ENCODE measurements around the gene ZCWPW2. TPM values are rescaled to one million over a fixed set of nuclear protein-coding genes. Genes with fewer than 3 reads are reported as not detected.

Gene ZCWPW2
- total RNA-seq, 2 donors from 2014 or later = 0.81 to 2.7 TPM

DNA sequence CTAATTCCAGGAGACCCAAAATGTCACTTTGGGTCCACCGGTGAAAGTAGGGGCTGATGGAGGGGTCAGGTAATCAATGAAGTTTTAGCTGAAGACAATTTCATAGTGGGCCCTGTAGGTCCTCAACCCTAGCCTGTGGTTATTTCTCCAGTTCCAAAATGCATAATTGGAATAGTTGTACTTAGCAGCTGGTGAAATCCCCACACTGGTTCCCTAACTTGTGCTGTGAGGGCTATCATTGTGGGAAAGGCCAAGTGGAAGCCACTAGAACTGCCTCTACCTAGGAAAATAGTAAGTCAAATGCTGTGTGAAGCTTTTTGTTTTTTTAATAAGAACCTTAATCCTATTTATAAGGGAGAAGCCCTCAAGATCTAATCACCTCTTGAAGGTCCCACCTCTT lies 193.8 kb downstream of the ZCWPW2 start:
- Histone ChIP-seq H3K4me3 (no peak overlapping the region), H3K9me3 (peaks cover 7% of the 10 kb centered on the region), H3K36me3 (no peaks in the 10 kb centered on the region), H3K27me3 (replicated peaks; ENCODE audit: insufficient read depth) (no peaks in the 10 kb centered on the region), H3K4me1 (ENCODE audit: control insufficient read depth in 1 of 2, low read depth in 2 of 2) (peaks cover 0 to 11% of the 10 kb centered on the region in 2 donors), H3K27ac (no peak overlapping the region)
- TF ChIP-seq, protein P1, sequence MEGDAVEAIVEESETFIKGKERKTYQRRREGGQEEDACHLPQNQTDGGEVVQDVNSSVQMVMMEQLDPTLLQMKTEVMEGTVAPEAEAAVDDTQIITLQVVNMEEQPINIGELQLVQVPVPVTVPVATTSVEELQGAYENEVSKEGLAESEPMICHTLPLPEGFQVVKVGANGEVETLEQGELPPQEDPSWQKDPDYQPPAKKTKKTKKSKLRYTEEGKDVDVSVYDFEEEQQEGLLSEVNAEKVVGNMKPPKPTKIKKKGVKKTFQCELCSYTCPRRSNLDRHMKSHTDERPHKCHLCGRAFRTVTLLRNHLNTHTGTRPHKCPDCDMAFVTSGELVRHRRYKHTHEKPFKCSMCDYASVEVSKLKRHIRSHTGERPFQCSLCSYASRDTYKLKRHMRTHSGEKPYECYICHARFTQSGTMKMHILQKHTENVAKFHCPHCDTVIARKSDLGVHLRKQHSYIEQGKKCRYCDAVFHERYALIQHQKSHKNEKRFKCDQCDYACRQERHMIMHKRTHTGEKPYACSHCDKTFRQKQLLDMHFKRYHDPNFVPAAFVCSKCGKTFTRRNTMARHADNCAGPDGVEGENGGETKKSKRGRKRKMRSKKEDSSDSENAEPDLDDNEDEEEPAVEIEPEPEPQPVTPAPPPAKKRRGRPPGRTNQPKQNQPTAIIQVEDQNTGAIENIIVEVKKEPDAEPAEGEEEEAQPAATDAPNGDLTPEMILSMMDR (IDR thresholded peaks at IDR 0.05) = no peak
- DNase-seq (ENCODE audit: low spot score) (no peak), ATAC-seq (ENCODE audit: insufficient number of reproducible peaks, low FRiP score, low read depth) (no peak)

DNA sequence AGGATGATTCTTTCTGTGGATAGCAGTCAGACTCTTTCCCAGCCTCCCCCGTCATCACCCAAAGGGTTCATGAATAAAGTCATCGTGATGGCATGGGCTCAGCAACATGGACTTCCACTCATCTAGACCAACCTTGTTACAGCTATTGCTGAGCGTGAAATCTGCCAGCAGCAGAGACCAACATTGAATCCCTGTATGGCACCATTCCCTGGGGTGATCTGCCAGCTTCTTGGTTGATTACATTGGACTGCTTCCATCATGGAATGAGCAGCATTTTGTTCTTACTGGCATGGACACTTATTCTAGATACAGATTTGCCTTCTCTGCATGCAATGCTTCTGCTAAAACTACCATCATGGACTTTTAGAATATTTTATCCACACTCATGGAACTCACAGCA lies 195.7 kb downstream of the ZCWPW2 start:
- Histone ChIP-seq H3K4me1 (ENCODE audit: control insufficient read depth in 1 of 2, low read depth in 2 of 2) (peaks cover 0 to 11% of the 10 kb centered on the region in 2 donors), H3K9me3 (peaks cover 7% of the 10 kb centered on the region), H3K27me3 (replicated peaks; ENCODE audit: insufficient read depth) (no peaks in the 10 kb centered on the region), H3K36me3 (no peaks in the 10 kb centered on the region), H3K4me3 (no peak overlapping the region), H3K27ac (no peak overlapping the region)
- DNase-seq (ENCODE audit: low spot score) (no peak), ATAC-seq (ENCODE audit: insufficient number of reproducible peaks, low FRiP score, low read depth) (no peak)
- TF ChIP-seq, protein P1 (IDR thresholded peaks at IDR 0.05) = no peak

DNA sequence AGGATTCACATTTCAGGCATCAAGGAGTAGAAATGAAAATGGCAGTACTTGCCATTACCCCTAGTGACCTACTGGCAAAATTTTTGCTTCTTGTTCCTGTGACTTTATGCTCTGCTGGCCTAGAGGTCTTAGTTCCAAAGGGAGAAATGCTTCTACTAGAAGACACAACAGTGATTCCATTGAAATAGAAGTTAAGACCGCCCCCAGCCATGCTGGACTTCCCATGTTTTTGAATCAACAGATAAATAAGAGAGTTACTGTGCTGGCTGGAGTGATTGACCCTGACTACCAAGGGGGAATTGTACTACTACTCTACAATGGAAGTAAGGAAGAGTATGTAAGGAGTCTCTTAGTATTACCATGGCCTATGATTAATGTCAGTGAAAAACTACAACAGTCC lies 196.3 kb downstream of the ZCWPW2 start:
- ATAC-seq (ENCODE audit: insufficient number of reproducible peaks, low FRiP score, low read depth) = no peak
- no peaks in the 10 kb centered on the region for H3K27me3 ChIP-seq (replicated peaks; ENCODE audit: insufficient read depth)
- TF ChIP-seq, protein P1 (IDR thresholded peaks at IDR 0.05) = no peak

DNA sequence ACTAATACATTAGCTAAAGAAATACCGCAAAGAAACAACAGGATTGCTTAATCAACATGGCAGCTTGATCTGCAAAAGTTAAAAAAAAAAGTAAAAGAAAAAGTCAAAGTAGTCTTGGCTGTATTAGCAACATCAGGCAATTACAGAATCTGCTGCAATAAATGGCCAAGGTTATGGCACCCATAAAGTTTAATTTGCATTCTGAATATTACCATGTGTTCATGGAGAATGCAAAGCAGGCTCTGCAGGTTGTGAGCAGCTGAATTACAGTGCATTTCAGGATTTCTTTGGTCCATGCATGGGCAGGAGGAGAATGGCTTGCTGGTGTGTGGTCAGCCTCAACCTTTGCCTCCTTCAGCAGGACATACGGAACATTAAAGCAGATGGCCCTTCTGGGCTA lies 199.2 kb downstream of the ZCWPW2 start:
- TF ChIP-seq, protein P1 (IDR thresholded peaks at IDR 0.05) = no peak
- H3K4me1 ChIP-seq (ENCODE audit: control insufficient read depth in 1 of 2, low read depth in 2 of 2) = peaks cover 0 to 11% of the 10 kb centered on the region in 2 donors
- no peaks in the 10 kb centered on the region for H3K36me3 ChIP-seq
- no peak overlapping the region for H3K27ac ChIP-seq
- no peak overlapping the region for H3K4me3 ChIP-seq
- DNase-seq (ENCODE audit: low spot score) (no peak), ATAC-seq (ENCODE audit: insufficient number of reproducible peaks, low FRiP score, low read depth) (no peak)
- no peaks in the 10 kb centered on the region for H3K9me3 ChIP-seq
- H3K27me3 ChIP-seq (replicated peaks; ENCODE audit: insufficient read depth) = no peaks in the 10 kb centered on the region

More for the DNA sequence above, 196.3 kb downstream of the ZCWPW2 start:
- Histone ChIP-seq H3K27ac (no peak overlapping the region), H3K4me3 (no peak overlapping the region), H3K36me3 (no peaks in the 10 kb centered on the region), H3K4me1 (ENCODE audit: control insufficient read depth in 1 of 2, low read depth in 2 of 2) (peaks cover 0 to 11% of the 10 kb centered on the region in 2 donors), H3K9me3 (peaks cover 7% of the 10 kb centered on the region)
- no peak for DNase-seq (ENCODE audit: low spot score)

DNA sequence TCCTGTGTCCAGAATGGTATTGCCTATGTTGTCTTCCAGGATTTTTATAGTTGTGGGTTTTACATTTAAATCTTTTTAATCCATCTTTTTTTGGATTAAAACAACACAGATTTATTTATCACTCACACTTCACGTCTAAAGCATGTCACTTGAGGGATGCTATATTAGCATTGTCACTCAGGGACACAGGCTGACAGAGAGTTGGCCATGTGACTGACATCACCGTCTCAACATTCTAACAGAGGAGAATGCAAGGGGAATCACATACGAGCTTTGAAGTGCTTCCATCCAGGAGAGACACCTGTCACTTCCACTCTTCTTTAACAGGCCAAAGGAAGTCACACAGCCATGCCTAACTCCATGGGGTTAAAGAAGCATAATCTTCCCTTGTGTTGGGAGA lies 204.7 kb downstream of the ZCWPW2 start:
- TF ChIP-seq, protein P1 (IDR thresholded peaks at IDR 0.05) = no peak
- no peak for DNase-seq (ENCODE audit: low spot score)
- Histone ChIP-seq H3K4me1 (ENCODE audit: control insufficient read depth in 1 of 2, low read depth in 2 of 2) (no peaks in the 10 kb centered on the region), H3K36me3 (no peaks in the 10 kb centered on the region), H3K4me3 (no peak overlapping the region), H3K27ac (no peak overlapping the region), H3K27me3 (replicated peaks; ENCODE audit: insufficient read depth) (no peaks in the 10 kb centered on the region), H3K9me3 (no peaks in the 10 kb centered on the region)
- ATAC-seq (ENCODE audit: insufficient number of reproducible peaks, low FRiP score, low read depth) = no peak
